Measurements from ENCODE around the gene EFHC1.
"Not testable (repeated sequence)": the region's sequence is repeated elsewhere in the genome, so short reads cannot be mapped to it uniquely, and the experiment has no call there.

The EFHC1 gene

DNA sequence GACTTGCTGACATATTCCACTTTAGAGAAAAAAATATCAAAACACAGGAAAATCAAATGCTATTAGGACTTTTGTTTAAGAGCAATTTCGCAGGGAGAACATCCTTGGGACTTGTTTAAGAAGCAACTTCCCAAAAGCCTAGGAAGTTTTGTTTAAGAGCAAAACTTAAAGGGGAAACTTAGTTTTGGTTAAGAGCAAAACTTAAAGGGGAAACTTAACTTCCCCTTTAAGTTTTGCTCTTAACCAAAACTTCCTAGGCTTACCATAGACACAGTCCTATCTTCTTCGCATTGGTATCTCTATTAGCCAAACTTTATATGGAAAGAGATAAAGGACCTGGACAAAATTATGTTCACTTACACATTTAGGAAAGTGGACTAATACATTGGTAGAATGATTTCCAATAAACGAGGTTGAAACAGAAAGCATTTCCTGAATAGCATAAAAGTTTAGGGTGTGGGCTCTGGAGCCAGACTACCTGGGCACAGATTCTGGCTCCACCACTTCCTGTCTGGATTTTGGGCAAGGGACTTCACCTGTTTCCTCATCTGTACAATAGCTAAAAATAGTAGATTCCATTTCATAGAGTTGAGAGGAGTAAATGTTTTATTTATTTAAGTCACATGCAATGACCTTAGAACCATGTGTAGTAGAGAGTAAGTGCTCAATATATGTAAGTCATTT lies 42.5 kb upstream of the EFHC1 start:
- no peak overlapping the region for H3K27ac ChIP-seq
- TF ChIP-seq, protein P1, sequence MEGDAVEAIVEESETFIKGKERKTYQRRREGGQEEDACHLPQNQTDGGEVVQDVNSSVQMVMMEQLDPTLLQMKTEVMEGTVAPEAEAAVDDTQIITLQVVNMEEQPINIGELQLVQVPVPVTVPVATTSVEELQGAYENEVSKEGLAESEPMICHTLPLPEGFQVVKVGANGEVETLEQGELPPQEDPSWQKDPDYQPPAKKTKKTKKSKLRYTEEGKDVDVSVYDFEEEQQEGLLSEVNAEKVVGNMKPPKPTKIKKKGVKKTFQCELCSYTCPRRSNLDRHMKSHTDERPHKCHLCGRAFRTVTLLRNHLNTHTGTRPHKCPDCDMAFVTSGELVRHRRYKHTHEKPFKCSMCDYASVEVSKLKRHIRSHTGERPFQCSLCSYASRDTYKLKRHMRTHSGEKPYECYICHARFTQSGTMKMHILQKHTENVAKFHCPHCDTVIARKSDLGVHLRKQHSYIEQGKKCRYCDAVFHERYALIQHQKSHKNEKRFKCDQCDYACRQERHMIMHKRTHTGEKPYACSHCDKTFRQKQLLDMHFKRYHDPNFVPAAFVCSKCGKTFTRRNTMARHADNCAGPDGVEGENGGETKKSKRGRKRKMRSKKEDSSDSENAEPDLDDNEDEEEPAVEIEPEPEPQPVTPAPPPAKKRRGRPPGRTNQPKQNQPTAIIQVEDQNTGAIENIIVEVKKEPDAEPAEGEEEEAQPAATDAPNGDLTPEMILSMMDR (conservative IDR thresholded peaks at IDR 0.05) = no peak
- no peak for TF ChIP-seq ZFX (IDR thresholded peaks at IDR 0.05)

DNA sequence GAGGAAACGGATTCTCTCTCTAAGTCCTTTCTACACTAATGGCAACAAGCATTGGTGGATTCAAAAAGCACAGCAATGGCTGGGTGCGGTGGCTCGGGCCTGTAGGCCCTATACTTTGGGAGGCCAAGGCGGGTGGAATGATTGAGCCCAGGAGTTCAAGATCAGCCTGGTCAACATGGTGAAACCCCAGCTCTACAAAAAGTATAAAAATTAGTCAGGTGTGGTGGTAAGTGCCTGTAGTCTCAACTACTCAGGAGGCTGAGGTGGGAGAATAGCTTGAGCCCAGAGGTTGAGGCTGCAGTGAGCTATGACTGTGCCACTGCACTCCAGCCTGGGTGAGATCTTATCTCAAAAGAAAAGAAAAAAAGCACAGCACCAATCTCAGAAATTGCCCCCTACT lies 38.9 kb upstream of the EFHC1 start:
- H3K27ac ChIP-seq = no peak overlapping the region
- no peak for TF ChIP-seq ZFX (IDR thresholded peaks at IDR 0.05)
- TF ChIP-seq, protein P1 (conservative IDR thresholded peaks at IDR 0.05) = no peak

DNA sequence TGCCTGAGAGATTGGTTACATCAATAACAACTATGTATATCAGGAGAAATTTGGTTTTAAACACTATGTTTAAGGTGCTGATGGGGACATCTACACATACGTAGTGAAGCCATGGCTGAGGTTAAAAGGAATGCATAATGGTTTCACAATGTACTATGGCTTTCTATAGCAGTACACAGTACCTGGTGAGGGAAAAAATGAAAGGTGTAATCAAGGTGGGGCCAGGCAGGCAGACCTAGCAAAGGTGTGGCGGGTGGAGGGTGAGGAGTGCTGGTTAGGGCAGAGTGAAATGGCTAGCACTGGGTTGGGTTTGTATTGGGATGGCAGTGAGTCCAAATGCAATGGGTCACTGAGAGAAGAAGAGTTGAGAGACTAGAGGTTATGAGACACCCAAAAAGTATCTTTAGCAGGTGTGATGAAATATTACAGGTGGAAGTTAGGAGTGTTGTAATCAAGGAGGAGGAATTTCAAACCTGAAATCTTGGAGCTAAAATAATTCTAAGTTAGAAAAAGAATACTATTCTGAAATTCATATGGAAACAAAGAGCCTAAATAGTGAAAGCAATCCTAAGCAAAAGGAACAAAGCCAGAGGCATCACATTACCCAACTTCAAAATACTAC lies 35.9 kb upstream of the EFHC1 start:
- TF ChIP-seq, protein P1 (conservative IDR thresholded peaks at IDR 0.05) = no peak
- H3K27ac ChIP-seq = no peak overlapping the region

DNA sequence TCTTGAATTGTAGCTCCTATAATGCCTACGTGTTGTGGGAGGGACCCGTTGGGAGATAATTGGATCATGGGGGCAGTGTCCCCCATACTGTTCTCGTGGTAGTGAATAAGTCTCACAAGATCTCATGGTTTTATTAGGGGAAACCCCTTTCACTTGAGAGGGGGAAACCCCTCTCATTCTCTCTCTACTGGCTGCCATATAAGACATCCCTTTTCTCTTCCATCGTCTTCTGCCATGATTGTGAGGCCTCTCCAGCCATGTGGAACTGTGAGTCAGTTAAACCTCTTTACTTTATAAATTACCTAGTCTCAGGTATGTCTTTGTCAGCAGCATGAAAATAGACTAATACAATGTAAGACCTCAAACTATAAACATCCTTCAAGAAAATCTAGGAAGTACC lies 35.1 kb upstream of the EFHC1 start:
- no peak overlapping the region for H3K27ac ChIP-seq
- TF ChIP-seq, protein P1 (conservative IDR thresholded peaks at IDR 0.05) = no peak
- TF ChIP-seq ZFX (IDR thresholded peaks at IDR 0.05) = no peak

DNA sequence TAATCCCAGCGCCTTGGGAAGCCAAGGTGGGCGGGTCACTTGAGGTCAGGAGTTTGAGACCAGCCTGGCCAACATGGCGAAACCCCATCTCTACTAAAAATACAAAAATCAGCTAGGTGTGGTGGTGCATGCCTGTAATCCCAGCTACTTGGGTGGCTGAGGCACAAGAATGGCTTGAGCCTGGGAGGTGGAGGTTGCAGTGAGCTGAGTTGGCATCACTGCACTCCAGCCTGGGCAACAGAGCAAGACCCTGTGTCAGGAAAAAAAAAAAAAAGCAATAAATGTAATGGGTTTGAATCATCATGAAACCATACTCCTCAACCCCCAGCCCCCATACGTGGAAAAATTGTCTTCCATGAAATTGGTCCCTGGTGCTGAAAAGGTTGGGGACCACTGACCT lies 32.0 kb upstream of the EFHC1 start:
- not testable (repeated sequence) for H3K27ac ChIP-seq

DNA sequence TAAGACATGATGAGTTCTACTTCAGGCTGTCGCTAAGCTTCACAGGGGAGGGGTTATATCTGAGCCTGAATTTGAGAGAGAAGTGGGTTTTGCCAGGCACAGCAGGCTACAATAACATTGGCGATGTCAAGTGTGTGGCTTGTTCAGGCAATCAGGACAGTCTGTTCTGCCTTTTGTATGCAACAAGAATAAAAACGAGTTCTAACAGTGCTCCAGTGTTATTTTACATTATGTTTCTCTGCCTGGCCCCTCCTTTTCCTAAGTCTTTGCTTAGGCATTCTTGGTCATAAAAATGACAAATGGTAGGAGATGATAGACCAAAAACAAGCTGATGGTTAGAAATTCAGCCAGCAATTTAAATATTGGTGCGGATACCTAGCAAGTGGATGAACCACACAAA lies 31.4 kb upstream of the EFHC1 start:
- H3K27ac ChIP-seq = no peak overlapping the region
- no peak for TF ChIP-seq ZFX (IDR thresholded peaks at IDR 0.05)
- TF ChIP-seq, protein P1 (conservative IDR thresholded peaks at IDR 0.05) = no peak

DNA sequence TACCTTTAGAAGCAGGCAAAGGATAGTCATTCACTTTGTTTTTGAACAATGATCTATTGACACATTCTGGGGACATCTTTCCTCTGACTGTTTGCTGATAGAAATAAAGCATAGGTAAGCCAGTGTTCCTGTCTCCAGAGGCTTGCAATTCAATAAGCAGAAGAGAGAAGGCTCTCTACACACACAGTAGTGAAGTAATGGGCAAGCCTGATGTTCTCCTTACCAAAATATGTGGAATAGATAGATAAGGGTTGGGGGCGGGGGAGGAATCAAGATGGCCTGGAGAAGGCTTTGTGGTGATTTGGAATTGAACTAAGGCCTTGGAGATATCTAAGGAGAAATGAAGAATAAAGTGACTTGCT lies 30.9 kb upstream of the EFHC1 start:
- TF ChIP-seq, protein P1 (conservative IDR thresholded peaks at IDR 0.05) = no peak
- no peak for TF ChIP-seq ZFX (IDR thresholded peaks at IDR 0.05)
- no peak overlapping the region for H3K27ac ChIP-seq
